ENCODE results near the gene MRPL32. TPM values are rescaled to one million over a fixed set of nuclear protein-coding genes. Genes with fewer than 3 reads are reported as not detected.

The MRPL32 gene
- total and polyA plus RNA-seq, 2 of the 13 experiments (the other 11 are each of a cell fraction or from before 2014, with no cell fraction given): 39.0 to 81.2 TPM

DNA sequence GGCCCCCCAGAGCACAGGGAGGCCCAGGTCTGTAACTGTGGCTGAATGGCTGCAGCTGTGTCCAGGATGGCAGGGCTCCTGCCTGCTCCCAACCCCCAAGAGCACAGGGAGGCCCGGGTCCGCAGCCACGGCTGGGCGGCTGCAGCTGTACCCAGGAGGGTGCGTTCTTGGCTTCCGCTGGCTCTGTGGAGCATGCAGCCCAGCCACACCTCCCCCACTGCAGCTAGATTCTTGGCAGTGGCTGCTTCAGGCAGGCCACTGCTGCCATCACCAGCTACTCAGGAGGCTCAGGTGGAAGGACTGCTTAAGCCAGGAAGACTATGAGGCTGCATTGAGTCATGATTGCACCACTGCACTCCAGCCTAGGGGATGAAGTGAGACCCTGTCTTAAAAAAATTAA lies 48.2 kb upstream of the MRPL32 start:
- DNase-seq (ENCODE audit: low spot score) (no peak), FAIRE-seq (no peak), ATAC-seq (no peak)
- no peaks in the 10 kb centered on the region for H3K9me3 ChIP-seq (ENCODE audit: low read length)
- no peak overlapping the region for H3K4me3 ChIP-seq (replicated peaks in 1 of 3; ENCODE audit: insufficient read depth in 1 of 3, low read depth in 2 of 3, low read length in 3 of 3)
- H3K9ac ChIP-seq (ENCODE audit: insufficient read depth, low read depth, low read length): no peak overlapping the region
- intact Hi-C loops (cut with micrococcal nuclease; ENCODE audit: unreplicated experiment): no loop called here
- no peak overlapping the region for H3K4me2 ChIP-seq (ENCODE audit: low read depth, low read length)
- no peaks in the 10 kb centered on the region for H3K27me3 ChIP-seq (ENCODE audit: control insufficient read depth in 1 of 2, insufficient read depth in 2 of 2, low read length in 2 of 2)
- no peak overlapping the region for H2AFZ ChIP-seq (ENCODE audit: low read length)
- in situ Hi-C loops (cut with HindIII; ENCODE audit: extremely low pct_ligation_motif_present, low pct_unique_long_range_greater_than_20kb): no loop called here
- H3K4me1 ChIP-seq (ENCODE audit: insufficient read depth, low read length): peaks cover 11% of the 10 kb centered on the region
- H3K27ac ChIP-seq (ENCODE audit: extremely low read length, insufficient read depth, low read length): no peak overlapping the region
- POLR2A ChIA-PET: no interaction called here
- H3K79me2 ChIP-seq (ENCODE audit: insufficient read depth, low read length): no peaks in the 10 kb centered on the region
- H3K36me3 ChIP-seq (replicated peaks in 1 of 2; ENCODE audit: control insufficient read depth in 1 of 2, insufficient read depth in 2 of 2, low read length in 2 of 2): no peaks in the 10 kb centered on the region
- no peaks in the 10 kb centered on the region for H4K20me1 ChIP-seq (ENCODE audit: insufficient read depth, low read length)
- no CpG with 5 or more reads among the region's 6 CpGs for WGBS (ENCODE audit: low lambda C conversion rate)
- BruUV-seq (replicated peaks): no TSS peak
- CTCF ChIA-PET (ENCODE audit: low intra/inter-chr PET ratio, low total read pairs): no interaction called here
- no peak for TF ChIP-seq SOX13 (IDR thresholded peaks at IDR 0.05)
- TF ChIP-seq SOX13 (CRISPR knock-in tag; conservative IDR thresholded peaks at IDR 0.05 in 1 of 2, IDR thresholded peaks at IDR 0.05 in 1 of 2): no peak
- TF ChIP-seq, protein P1, sequence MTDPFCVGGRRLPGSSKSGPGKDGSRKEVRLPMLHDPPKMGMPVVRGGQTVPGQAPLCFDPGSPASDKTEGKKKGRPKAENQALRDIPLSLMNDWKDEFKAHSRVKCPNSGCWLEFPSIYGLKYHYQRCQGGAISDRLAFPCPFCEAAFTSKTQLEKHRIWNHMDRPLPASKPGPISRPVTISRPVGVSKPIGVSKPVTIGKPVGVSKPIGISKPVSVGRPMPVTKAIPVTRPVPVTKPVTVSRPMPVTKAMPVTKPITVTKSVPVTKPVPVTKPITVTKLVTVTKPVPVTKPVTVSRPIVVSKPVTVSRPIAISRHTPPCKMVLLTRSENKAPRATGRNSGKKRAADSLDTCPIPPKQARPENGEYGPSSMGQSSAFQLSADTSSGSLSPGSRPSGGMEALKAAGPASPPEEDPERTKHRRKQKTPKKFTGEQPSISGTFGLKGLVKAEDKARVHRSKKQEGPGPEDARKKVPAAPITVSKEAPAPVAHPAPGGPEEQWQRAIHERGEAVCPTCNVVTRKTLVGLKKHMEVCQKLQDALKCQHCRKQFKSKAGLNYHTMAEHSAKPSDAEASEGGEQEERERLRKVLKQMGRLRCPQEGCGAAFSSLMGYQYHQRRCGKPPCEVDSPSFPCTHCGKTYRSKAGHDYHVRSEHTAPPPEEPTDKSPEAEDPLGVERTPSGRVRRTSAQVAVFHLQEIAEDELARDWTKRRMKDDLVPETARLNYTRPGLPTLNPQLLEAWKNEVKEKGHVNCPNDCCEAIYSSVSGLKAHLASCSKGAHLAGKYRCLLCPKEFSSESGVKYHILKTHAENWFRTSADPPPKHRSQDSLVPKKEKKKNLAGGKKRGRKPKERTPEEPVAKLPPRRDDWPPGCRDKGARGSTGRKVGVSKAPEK (CRISPR knock-in tag; IDR thresholded peaks at IDR 0.05; ENCODE audit: borderline replicate concordance): no peak
- TF ChIP-seq ZNF10 (CRISPR knock-in tag; IDR thresholded peaks at IDR 0.05; ENCODE audit: borderline replicate concordance, low read depth): no peak
- no peak for TF ChIP-seq GABPB1 (CRISPR knock-in tag; IDR thresholded peaks at IDR 0.05)
- TF ChIP-seq, protein P2, sequence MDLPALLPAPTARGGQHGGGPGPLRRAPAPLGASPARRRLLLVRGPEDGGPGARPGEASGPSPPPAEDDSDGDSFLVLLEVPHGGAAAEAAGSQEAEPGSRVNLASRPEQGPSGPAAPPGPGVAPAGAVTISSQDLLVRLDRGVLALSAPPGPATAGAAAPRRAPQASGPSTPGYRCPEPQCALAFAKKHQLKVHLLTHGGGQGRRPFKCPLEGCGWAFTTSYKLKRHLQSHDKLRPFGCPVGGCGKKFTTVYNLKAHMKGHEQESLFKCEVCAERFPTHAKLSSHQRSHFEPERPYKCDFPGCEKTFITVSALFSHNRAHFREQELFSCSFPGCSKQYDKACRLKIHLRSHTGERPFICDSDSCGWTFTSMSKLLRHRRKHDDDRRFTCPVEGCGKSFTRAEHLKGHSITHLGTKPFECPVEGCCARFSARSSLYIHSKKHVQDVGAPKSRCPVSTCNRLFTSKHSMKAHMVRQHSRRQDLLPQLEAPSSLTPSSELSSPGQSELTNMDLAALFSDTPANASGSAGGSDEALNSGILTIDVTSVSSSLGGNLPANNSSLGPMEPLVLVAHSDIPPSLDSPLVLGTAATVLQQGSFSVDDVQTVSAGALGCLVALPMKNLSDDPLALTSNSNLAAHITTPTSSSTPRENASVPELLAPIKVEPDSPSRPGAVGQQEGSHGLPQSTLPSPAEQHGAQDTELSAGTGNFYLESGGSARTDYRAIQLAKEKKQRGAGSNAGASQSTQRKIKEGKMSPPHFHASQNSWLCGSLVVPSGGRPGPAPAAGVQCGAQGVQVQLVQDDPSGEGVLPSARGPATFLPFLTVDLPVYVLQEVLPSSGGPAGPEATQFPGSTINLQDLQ (CRISPR knock-in tag; IDR thresholded peaks at IDR 0.05): no peak
- no peak for TF ChIP-seq HES4 (CRISPR knock-in tag; IDR thresholded peaks at IDR 0.05; ENCODE audit: borderline replicate concordance)
- no peak for TF ChIP-seq PCBP2 (optimal IDR thresholded peaks at IDR 0.05; ENCODE audit: low read depth, low read length, poor library complexity, severe bottlenecking)
- TF ChIP-seq, protein P3, sequence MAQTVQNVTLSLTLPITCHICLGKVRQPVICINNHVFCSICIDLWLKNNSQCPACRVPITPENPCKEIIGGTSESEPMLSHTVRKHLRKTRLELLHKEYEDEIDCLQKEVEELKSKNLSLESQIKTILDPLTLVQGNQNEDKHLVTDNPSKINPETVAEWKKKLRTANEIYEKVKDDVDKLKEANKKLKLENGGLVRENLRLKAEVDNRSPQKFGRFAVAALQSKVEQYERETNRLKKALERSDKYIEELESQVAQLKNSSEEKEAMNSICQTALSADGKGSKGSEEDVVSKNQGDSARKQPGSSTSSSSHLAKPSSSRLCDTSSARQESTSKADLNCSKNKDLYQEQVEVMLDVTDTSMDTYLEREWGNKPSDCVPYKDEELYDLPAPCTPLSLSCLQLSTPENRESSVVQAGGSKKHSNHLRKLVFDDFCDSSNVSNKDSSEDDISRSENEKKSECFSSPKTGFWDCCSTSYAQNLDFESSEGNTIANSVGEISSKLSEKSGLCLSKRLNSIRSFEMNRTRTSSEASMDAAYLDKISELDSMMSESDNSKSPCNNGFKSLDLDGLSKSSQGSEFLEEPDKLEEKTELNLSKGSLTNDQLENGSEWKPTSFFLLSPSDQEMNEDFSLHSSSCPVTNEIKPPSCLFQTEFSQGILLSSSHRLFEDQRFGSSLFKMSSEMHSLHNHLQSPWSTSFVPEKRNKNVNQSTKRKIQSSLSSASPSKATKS (CRISPR knock-in tag; IDR thresholded peaks at IDR 0.05): no peak
- no peak for TF ChIP-seq ZNF777 (CRISPR knock-in tag; IDR thresholded peaks at IDR 0.05)
- no peak for TF ChIP-seq TCF7L2 (IDR thresholded peaks at IDR 0.05; ENCODE audit: low read depth, low read length)
- TF ChIP-seq ZNF484 (CRISPR knock-in tag; IDR thresholded peaks at IDR 0.05; ENCODE audit: borderline replicate concordance, low read depth): no peak
- TF ChIP-seq, protein P4, sequence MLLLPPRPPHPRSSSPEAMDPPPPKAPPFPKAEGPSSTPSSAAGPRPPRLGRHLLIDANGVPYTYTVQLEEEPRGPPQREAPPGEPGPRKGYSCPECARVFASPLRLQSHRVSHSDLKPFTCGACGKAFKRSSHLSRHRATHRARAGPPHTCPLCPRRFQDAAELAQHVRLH (CRISPR knock-in tag; IDR thresholded peaks at IDR 0.05; ENCODE audit: borderline replicate concordance, low read depth): no peak
- TF ChIP-seq ZNF326 (CRISPR knock-in tag; IDR thresholded peaks at IDR 0.05; ENCODE audit: borderline replicate concordance): no peak
- no peak for TF ChIP-seq ZNF550 (CRISPR knock-in tag; IDR thresholded peaks at IDR 0.05; ENCODE audit: borderline replicate concordance)
- TF ChIP-seq ZNF124 (CRISPR knock-in tag; IDR thresholded peaks at IDR 0.05): no peak
- no peak for TF ChIP-seq NR2C2 (CRISPR knock-in tag; IDR thresholded peaks at IDR 0.05; ENCODE audit: borderline replicate concordance)
- no peak for TF ChIP-seq ZNF850 (CRISPR knock-in tag; conservative IDR thresholded peaks at IDR 0.05)
